ENCODE data around the gene ARHGAP24. TPM values are rescaled to one million over a fixed set of nuclear protein-coding genes. Genes with fewer than 3 reads are reported as not detected.

ARHGAP24 gene
- total and polyA plus RNA-seq, 2 donors (not counting 1 experiment from before 2014, with no cell fraction given): 15.9 to 40.5 TPM

GRCh38 chr4:85681221-85681657 lies 206.3 kb downstream of the ARHGAP24 start:
- no peak for TF ChIP-seq EZH2 (IDR thresholded peaks at IDR 0.05; ENCODE audit: low read length, missing control alignments)
- Histone ChIP-seq H3K9me3 (ENCODE audit: control insufficient read depth, insufficient read depth, low read depth, low read length) (no peaks in the 10 kb centered on the region), H3K9ac (ENCODE audit: insufficient read depth, low read length) (no peak overlapping the region), H3K27me3 (ENCODE audit: control insufficient read depth, insufficient read depth, low read length) (no peaks in the 10 kb centered on the region), H3K4me1 (ENCODE audit: control insufficient read depth, extremely low read depth, insufficient read depth, low read length) (no peaks in the 10 kb centered on the region), H4K20me1 (ENCODE audit: control insufficient read depth, extremely low read depth, insufficient read depth, low read length) (no peaks in the 10 kb centered on the region), H3K36me3 (ENCODE audit: control insufficient read depth, insufficient read depth, low read length) (no peaks in the 10 kb centered on the region), H3K4me3 (replicated peaks in 1 of 4; ENCODE audit: control extremely low read depth in 1 of 4, insufficient read depth in 1 of 4, low read depth in 3 of 4, low read length in 4 of 4) (no peak overlapping the region), H3K4me2 (ENCODE audit: extremely low read depth, insufficient read depth, low read length) (peak overlapping the region; percentile 54), H3K79me2 (ENCODE audit: control insufficient read depth, insufficient read depth, low read length) (no peaks in the 10 kb centered on the region), H3K27ac (ENCODE audit: insufficient read depth, low read length) (no peak overlapping the region), H2AFZ (ENCODE audit: low read length) (no peak overlapping the region)
- DNase-seq (ENCODE audit: low read depth in 2 of 2): peak; percentile 98 to 99

GRCh38 chr4:85681921-85682320 lies 207.0 kb downstream of the ARHGAP24 start:
- no peaks in the 10 kb centered on the region for H4K20me1 ChIP-seq (ENCODE audit: control insufficient read depth, extremely low read depth, insufficient read depth, low read length)
- H3K27me3 ChIP-seq (ENCODE audit: control insufficient read depth, insufficient read depth, low read length): no peaks in the 10 kb centered on the region
- H3K36me3 ChIP-seq (ENCODE audit: control insufficient read depth, insufficient read depth, low read length): no peaks in the 10 kb centered on the region
- H3K4me3 ChIP-seq (replicated peaks in 1 of 4; ENCODE audit: control extremely low read depth in 1 of 4, insufficient read depth in 1 of 4, low read depth in 3 of 4, low read length in 4 of 4): no peak overlapping the region
- no peaks in the 10 kb centered on the region for H3K4me1 ChIP-seq (ENCODE audit: control insufficient read depth, extremely low read depth, insufficient read depth, low read length)
- TF ChIP-seq, protein P1, sequence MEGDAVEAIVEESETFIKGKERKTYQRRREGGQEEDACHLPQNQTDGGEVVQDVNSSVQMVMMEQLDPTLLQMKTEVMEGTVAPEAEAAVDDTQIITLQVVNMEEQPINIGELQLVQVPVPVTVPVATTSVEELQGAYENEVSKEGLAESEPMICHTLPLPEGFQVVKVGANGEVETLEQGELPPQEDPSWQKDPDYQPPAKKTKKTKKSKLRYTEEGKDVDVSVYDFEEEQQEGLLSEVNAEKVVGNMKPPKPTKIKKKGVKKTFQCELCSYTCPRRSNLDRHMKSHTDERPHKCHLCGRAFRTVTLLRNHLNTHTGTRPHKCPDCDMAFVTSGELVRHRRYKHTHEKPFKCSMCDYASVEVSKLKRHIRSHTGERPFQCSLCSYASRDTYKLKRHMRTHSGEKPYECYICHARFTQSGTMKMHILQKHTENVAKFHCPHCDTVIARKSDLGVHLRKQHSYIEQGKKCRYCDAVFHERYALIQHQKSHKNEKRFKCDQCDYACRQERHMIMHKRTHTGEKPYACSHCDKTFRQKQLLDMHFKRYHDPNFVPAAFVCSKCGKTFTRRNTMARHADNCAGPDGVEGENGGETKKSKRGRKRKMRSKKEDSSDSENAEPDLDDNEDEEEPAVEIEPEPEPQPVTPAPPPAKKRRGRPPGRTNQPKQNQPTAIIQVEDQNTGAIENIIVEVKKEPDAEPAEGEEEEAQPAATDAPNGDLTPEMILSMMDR (conservative IDR thresholded peaks at IDR 0.05 in 1 of 2, IDR thresholded peaks at IDR 0.05 in 1 of 2; ENCODE audit: low read depth in 1 of 2, low read length in 2 of 2): no peak
- no peak for TF ChIP-seq EZH2 (IDR thresholded peaks at IDR 0.05; ENCODE audit: low read length, missing control alignments)
- no peak for DNase-seq (ENCODE audit: low read depth in 2 of 2)
- no peak overlapping the region for H3K4me2 ChIP-seq (ENCODE audit: extremely low read depth, insufficient read depth, low read length)
- H3K27ac ChIP-seq (ENCODE audit: insufficient read depth, low read length): no peak overlapping the region
- H3K9ac ChIP-seq (ENCODE audit: insufficient read depth, low read length): no peak overlapping the region
- H3K79me2 ChIP-seq (ENCODE audit: control insufficient read depth, insufficient read depth, low read length): no peaks in the 10 kb centered on the region
- no peak overlapping the region for H2AFZ ChIP-seq (ENCODE audit: low read length)
- H3K9me3 ChIP-seq (ENCODE audit: control insufficient read depth, insufficient read depth, low read depth, low read length): no peaks in the 10 kb centered on the region

- no peak for TF ChIP-seq EZH2 (IDR thresholded peaks at IDR 0.05; ENCODE audit: low read length, missing control alignments)
- TF ChIP-seq, protein P1 (conservative IDR thresholded peaks at IDR 0.05 in 1 of 2, IDR thresholded peaks at IDR 0.05 in 1 of 2; ENCODE audit: low read depth in 1 of 2, low read length in 2 of 2): no peak
- no peaks in the 10 kb centered on the region for H3K27me3 ChIP-seq (ENCODE audit: control insufficient read depth, insufficient read depth, low read length)
- H3K79me2 ChIP-seq (ENCODE audit: control insufficient read depth, insufficient read depth, low read length): no peaks in the 10 kb centered on the region
- H3K4me1 ChIP-seq (ENCODE audit: control insufficient read depth, extremely low read depth, insufficient read depth, low read length): no peaks in the 10 kb centered on the region
- no peak overlapping the region for H3K4me3 ChIP-seq (replicated peaks in 1 of 4; ENCODE audit: control extremely low read depth in 1 of 4, insufficient read depth in 1 of 4, low read depth in 3 of 4, low read length in 4 of 4)
- H3K36me3 ChIP-seq (ENCODE audit: control insufficient read depth, insufficient read depth, low read length): no peaks in the 10 kb centered on the region
- no peaks in the 10 kb centered on the region for H4K20me1 ChIP-seq (ENCODE audit: control insufficient read depth, extremely low read depth, insufficient read depth, low read length)
- H3K4me2 ChIP-seq (ENCODE audit: extremely low read depth, insufficient read depth, low read length): no peak overlapping the region
- no peak overlapping the region for H3K27ac ChIP-seq (ENCODE audit: insufficient read depth, low read length)
- no peak for DNase-seq (ENCODE audit: low read depth in 2 of 2)
- H2AFZ ChIP-seq (ENCODE audit: low read length): no peak overlapping the region
- no peaks in the 10 kb centered on the region for H3K9me3 ChIP-seq (ENCODE audit: control insufficient read depth, insufficient read depth, low read depth, low read length)
- H3K9ac ChIP-seq (ENCODE audit: insufficient read depth, low read length): no peak overlapping the region
Measured at GRCh38 chr4:85682391-85682790, 207.4 kb downstream of the ARHGAP24 start.
